ENCODE measurements around the gene TCP1. TPM values are rescaled to one million over a fixed set of nuclear protein-coding genes. Genes with fewer than 3 reads are reported as not detected.

The TCP1 gene
- total RNA-seq, 1 experiment from 2014 or later: 528 TPM

DNA sequence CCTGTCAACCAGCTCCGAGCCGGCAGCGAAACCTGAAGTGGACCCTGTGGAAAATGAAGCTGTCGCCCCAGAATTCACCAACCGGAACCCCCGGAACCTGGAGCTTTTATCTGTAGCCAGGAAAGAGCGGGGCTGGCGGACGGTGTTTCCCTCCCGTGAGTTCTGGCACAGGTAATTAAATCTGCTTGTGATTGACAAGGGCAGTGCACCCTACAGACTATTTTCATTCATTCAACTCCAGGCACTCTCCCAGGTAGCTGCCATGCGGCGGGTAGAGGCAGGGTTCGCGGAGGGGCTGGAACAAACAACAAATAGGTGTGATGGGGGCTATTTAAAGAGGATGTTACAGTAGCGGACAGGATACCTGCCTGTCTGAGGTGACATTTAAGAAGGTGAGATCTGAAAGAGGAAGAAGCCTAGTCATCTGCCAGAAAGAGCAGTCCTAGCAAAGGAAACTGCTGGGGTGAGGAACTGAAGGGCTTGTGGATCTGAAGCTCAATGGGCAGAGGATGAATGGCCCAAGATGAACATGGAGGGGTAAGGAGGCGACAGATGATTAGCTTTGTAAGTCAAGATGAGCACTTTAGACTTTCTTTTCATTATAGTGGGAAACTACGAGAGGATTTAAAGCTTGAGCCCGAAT lies 1.7 kb upstream of the TCP1 start:
- Histone ChIP-seq H3K9me3 (ENCODE audit: low read depth, low read length, poor library complexity, severe bottlenecking) (no peaks in the 10 kb centered on the region), H3K27ac (ENCODE audit: low read depth, low read length, poor library complexity, severe bottlenecking) (peak overlapping the region; percentile 91), H3K27me3 (replicated peaks; ENCODE audit: insufficient read depth, low read depth, low read length, poor library complexity) (no peaks in the 10 kb centered on the region), H3K36me3 (ENCODE audit: insufficient read depth, low read length, poor library complexity, severe bottlenecking) (peaks cover 54% of the 10 kb centered on the region), H3K4me3 (ENCODE audit: low read depth, low read length, poor library complexity, severe bottlenecking) (peak overlapping the region; percentile 88), H3K4me1 (ENCODE audit: insufficient read depth, low read length, poor library complexity, severe bottlenecking) (peaks cover 23% of the 10 kb centered on the region)
- intact Hi-C loops (cut with micrococcal nuclease; ENCODE audit: unreplicated experiment): loop anchor here (2.0 kb wide), 1 partner anchor 62 kb away; no protein-coding TSS in a partner anchor
- POLR2A ChIA-PET (ENCODE audit: low non-redundant PET): no interaction called here
- no peak for DNase-seq (ENCODE audit: low spot score)
- TF ChIP-seq, protein P1, sequence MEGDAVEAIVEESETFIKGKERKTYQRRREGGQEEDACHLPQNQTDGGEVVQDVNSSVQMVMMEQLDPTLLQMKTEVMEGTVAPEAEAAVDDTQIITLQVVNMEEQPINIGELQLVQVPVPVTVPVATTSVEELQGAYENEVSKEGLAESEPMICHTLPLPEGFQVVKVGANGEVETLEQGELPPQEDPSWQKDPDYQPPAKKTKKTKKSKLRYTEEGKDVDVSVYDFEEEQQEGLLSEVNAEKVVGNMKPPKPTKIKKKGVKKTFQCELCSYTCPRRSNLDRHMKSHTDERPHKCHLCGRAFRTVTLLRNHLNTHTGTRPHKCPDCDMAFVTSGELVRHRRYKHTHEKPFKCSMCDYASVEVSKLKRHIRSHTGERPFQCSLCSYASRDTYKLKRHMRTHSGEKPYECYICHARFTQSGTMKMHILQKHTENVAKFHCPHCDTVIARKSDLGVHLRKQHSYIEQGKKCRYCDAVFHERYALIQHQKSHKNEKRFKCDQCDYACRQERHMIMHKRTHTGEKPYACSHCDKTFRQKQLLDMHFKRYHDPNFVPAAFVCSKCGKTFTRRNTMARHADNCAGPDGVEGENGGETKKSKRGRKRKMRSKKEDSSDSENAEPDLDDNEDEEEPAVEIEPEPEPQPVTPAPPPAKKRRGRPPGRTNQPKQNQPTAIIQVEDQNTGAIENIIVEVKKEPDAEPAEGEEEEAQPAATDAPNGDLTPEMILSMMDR (conservative IDR thresholded peaks at IDR 0.05; ENCODE audit: low read depth, low read length): no peak
- TF ChIP-seq EZH2 (IDR thresholded peaks at IDR 0.05; ENCODE audit: borderline replicate concordance, low read depth, low read length, poor library complexity, severe bottlenecking): no peak
- CTCF ChIA-PET: no interaction called here
- no TSS peak for BruUV-seq (replicated peaks)

DNA sequence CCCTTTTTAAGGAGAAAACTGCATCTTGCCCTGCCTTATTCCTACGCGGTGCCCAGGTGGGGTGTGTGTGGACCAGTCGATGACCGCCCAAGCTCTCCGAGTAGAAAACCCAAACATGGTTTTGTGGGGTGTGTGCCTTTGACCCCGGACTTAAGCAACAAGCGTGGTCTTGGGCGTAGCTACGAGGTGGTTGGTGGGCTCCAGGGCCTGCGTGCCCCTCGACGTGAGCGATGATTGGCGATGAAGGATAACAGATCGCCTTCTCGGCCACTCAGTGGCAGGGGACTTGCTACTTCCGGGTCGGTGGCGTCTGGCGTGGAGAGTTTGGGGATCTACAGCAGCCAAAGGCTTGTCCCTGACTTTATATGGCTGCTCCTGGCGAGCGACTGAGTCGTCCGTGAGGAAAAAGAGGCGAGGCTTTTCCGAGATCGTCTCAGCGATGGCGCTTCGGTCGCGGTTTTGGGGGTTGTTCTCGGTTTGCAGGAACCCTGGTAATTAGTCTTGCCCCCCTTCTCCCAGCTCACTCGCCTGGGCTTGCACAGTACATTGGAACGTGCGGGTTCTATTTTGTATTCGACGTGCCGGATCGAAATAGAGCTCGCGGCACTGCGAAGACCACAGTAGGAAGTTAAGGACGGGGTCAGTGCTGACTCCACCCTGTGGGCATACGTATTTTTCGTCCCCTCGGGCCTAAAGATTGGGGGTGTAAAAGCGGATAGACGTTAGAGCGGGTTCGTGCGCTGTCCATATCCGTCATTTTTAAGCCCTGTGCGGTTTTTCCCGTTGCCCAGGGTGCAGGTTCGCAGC lies 950 bp upstream of the TCP1 start, which contains the start of gene MRPL18:
Gene MRPL18 (plus strand): TSS at position 319 of the 807 bp plus-strand sequence. CDS start 121 bp downstream, at position 440.
- peak within 1 kb of the TSS; percentile 88 for H3K4me3 ChIP-seq (ENCODE audit: low read depth, low read length, poor library complexity, severe bottlenecking)
- H3K27me3 ChIP-seq (replicated peaks; ENCODE audit: insufficient read depth, low read depth, low read length, poor library complexity): no peaks in the 10 kb centered on the region
- peaks cover 56% of the 10 kb centered on the region for H3K36me3 ChIP-seq (ENCODE audit: insufficient read depth, low read length, poor library complexity, severe bottlenecking)
- intact Hi-C loops (cut with micrococcal nuclease; ENCODE audit: unreplicated experiment): loop anchor here (2.0 kb wide), 1 partner anchor 62 kb away; no protein-coding TSS in a partner anchor
- H3K4me1 ChIP-seq (ENCODE audit: insufficient read depth, low read length, poor library complexity, severe bottlenecking): peaks cover 23% of the 10 kb centered on the region
- ChIA-PET POLR2A (ENCODE audit: low non-redundant PET) (interaction anchor here (0.6 kb wide), 1 partner anchor 63 kb away, joined by 4 read pairs; the partner anchor contains the start of gene WTAP), CTCF (no interaction called here)
- no peaks in the 10 kb centered on the region for H3K9me3 ChIP-seq (ENCODE audit: low read depth, low read length, poor library complexity, severe bottlenecking)
- no peak for TF ChIP-seq EZH2 (IDR thresholded peaks at IDR 0.05; ENCODE audit: borderline replicate concordance, low read depth, low read length, poor library complexity, severe bottlenecking)
- TF ChIP-seq, protein P1 (conservative IDR thresholded peaks at IDR 0.05; ENCODE audit: low read depth, low read length): no peak
- peak; percentile 98 for DNase-seq (ENCODE audit: low spot score)
- TSS peak; percentile 32 for BruUV-seq (replicated peaks)
- peak within 1 kb of the TSS; percentile 91 for H3K27ac ChIP-seq (ENCODE audit: low read depth, low read length, poor library complexity, severe bottlenecking)

DNA sequence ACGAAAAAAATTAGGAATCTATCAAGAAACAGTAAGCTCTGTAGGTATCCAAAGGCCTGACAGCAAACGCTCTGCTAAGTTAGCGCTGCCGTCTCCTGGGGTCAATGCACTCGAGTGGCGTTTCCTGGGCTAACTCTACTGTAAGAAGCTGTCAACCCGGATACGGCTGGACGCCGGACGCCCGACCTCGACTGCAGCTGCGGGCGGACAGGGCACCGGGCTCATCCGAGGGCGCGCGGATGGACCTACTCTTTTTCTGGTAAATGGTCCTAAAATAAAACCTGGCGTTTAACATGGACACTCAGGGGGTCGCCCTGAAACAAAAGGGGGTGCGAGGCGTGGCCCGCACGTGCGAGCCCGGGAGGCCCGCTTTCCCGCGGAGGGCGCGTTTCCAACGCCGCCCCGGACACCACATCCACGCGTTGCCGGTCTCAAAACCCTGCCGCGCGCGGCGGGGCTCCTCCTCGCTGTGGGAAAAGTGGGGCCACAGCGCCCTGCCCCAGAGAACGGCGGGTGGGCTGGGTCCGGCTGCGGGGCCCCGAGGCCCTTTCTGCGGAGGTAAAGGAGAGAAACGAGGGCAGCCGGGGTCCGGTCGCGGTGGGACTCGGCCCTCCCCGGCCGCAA lies 537 bp downstream of the TCP1 start:
- Histone ChIP-seq H3K27ac (ENCODE audit: low read depth, low read length, poor library complexity, severe bottlenecking) (peak overlapping the region; percentile 91), H3K9me3 (ENCODE audit: low read depth, low read length, poor library complexity, severe bottlenecking) (no peaks in the 10 kb centered on the region), H3K4me1 (ENCODE audit: insufficient read depth, low read length, poor library complexity, severe bottlenecking) (peaks cover 23% of the 10 kb centered on the region), H3K4me3 (ENCODE audit: low read depth, low read length, poor library complexity, severe bottlenecking) (peak overlapping the region; percentile 88), H3K36me3 (ENCODE audit: insufficient read depth, low read length, poor library complexity, severe bottlenecking) (peaks cover 64% of the 10 kb centered on the region), H3K27me3 (replicated peaks; ENCODE audit: insufficient read depth, low read depth, low read length, poor library complexity) (no peaks in the 10 kb centered on the region)
- ChIA-PET CTCF (no interaction called here), POLR2A (ENCODE audit: low non-redundant PET) (no interaction called here)
- peak; percentile 15 for DNase-seq (ENCODE audit: low spot score)
- TF ChIP-seq, protein P1 (conservative IDR thresholded peaks at IDR 0.05; ENCODE audit: low read depth, low read length): no peak
- no peak for TF ChIP-seq EZH2 (IDR thresholded peaks at IDR 0.05; ENCODE audit: borderline replicate concordance, low read depth, low read length, poor library complexity, severe bottlenecking)
- intact Hi-C loops (cut with micrococcal nuclease; ENCODE audit: unreplicated experiment): loop anchor here (1.0 to 2.0 kb wide), 2 partner anchors 62 to 98 kb away; partner anchors contain the start of gene WTAP
- BruUV-seq (replicated peaks): no TSS peak
